ENCODE measurements around the gene ANKRD23. TPM values are rescaled to one million over a fixed set of nuclear protein-coding genes. Genes with fewer than 3 reads are reported as not detected.
"Not testable (repeated sequence)": the region's sequence is repeated elsewhere in the genome, so short reads cannot be mapped to it uniquely, and the experiment has no call there.

ANKRD23 gene
- total and polyA plus RNA-seq, 3 donors from 2014 or later, result 5.3 to 7.5 (median 6.8) TPM

- Histone ChIP-seq H3K36me3 (ENCODE audit: low read depth, missing control alignments) (no peaks in the 10 kb centered on the region), H3K9me3 (no peaks in the 10 kb centered on the region)
- intact Hi-C loops (cut with DNase I; ENCODE audit: low total_unique reads), result no loop called here
Measured at GRCh38 chr2:96798733-96799622, 44.8 kb downstream of the ANKRD23 start.

GRCh38 chr2:96797066-96797625 lies 46.7 kb downstream of the ANKRD23 start:
- Histone ChIP-seq H3K27ac (no peak overlapping the region), H3K27me3 (no peaks in the 10 kb centered on the region), H3K9me3 (no peaks in the 10 kb centered on the region), H3K4me1 (no peaks in the 10 kb centered on the region), H3K4me3 (no peak overlapping the region), H3K36me3 (ENCODE audit: low read depth, missing control alignments) (no peaks in the 10 kb centered on the region)
- intact Hi-C loops (cut with DNase I; ENCODE audit: low total_unique reads), result no loop called here
- WGBS, 2 donors, result 93 to 96% methylated on average over 23 of the region's 23 CpGs
- TF ChIP-seq CTCF (IDR thresholded peaks at IDR 0.05), result no peak
- TF ChIP-seq POLR2A (IDR thresholded peaks at IDR 0.05), result no peak
- DNase-seq, result no peak

More at GRCh38 chr2:96798733-96799622, 44.8 kb downstream of the ANKRD23 start:
- Histone ChIP-seq H3K27me3 (no peaks in the 10 kb centered on the region), H3K4me1 (no peaks in the 10 kb centered on the region), H3K4me3 (no peak overlapping the region), H3K27ac (no peak overlapping the region)
- no peak for DNase-seq
- 88 to 93% methylated on average over 13 to 23 of the region's 23 CpGs for WGBS, 2 donors
- TF ChIP-seq POLR2A (IDR thresholded peaks at IDR 0.05), result no peak
- TF ChIP-seq CTCF (IDR thresholded peaks at IDR 0.05), result no peak

GRCh38 chr2:96796497-96796896 lies 47.3 kb downstream of the ANKRD23 start:
- 90 to 93% methylated on average over 6 of the region's 6 CpGs for WGBS, 2 donors
- H3K36me3 ChIP-seq (ENCODE audit: low read depth, missing control alignments); H3K9me3 ChIP-seq; H3K27ac ChIP-seq; H3K4me1 ChIP-seq; H3K27me3 ChIP-seq; intact Hi-C loops (cut with DNase I; ENCODE audit: low total_unique reads); H3K4me3 ChIP-seq; DNase-seq: not testable (repeated sequence)

GRCh38 chr2:96795076-96795475 lies 48.7 kb downstream of the ANKRD23 start:
- no peak for DNase-seq
- TF ChIP-seq CTCF (IDR thresholded peaks at IDR 0.05) (no peak), POLR2A (IDR thresholded peaks at IDR 0.05) (no peak)
- intact Hi-C loops (cut with DNase I; ENCODE audit: low total_unique reads), result no loop called here
- Histone ChIP-seq H3K4me3 (no peak overlapping the region), H3K4me1 (no peaks in the 10 kb centered on the region), H3K36me3 (ENCODE audit: low read depth, missing control alignments) (no peaks in the 10 kb centered on the region), H3K27me3 (no peaks in the 10 kb centered on the region), H3K9me3 (no peaks in the 10 kb centered on the region), H3K27ac (no peak overlapping the region)
- 97 to 98% methylated on average over 5 to 6 of the region's 6 CpGs for WGBS, 2 donors

- intact Hi-C loops (cut with DNase I; ENCODE audit: low total_unique reads), result no loop called here
- no peaks in the 10 kb centered on the region for H3K27me3 ChIP-seq
- TF ChIP-seq POLR2A (IDR thresholded peaks at IDR 0.05) (no peak), CTCF (IDR thresholded peaks at IDR 0.05) (no peak)
- no peak overlapping the region for H3K4me3 ChIP-seq
- 74 to 81% methylated on average over 16 to 17 of the region's 17 CpGs for WGBS, 2 donors
- no peak overlapping the region for H3K27ac ChIP-seq
- no peak for DNase-seq
- H3K9me3 ChIP-seq, result no peaks in the 10 kb centered on the region
- no peaks in the 10 kb centered on the region for H3K36me3 ChIP-seq (ENCODE audit: low read depth, missing control alignments)
- H3K4me1 ChIP-seq, result no peaks in the 10 kb centered on the region
Measured at GRCh38 chr2:96792772-96793749, 50.8 kb downstream of the ANKRD23 start.
